GM12878 (cell line): ENCODE measurements around the gene NRDE2.
A peak's percentile ranks its signal among the peaks of the same experiment; 100 is the strongest.

Experiments used
- POLR2A ChIP-seq: IDR thresholded peaks from 2 replicates; pipeline ENCODE4 v1.6.1; 2011; ENCODE audit warnings: low read depth, mild to moderate bottlenecking, low read length
- RAD21 ChIP-seq: IDR thresholded peaks from 2 replicates; pipeline ENCODE4 v1.6.1; 2011; ENCODE audit warnings: mild to moderate bottlenecking, low read depth, low read length, moderate library complexity; ENCODE audit not compliant: insufficient read depth
- SRF ChIP-seq, 2 experiments: IDR thresholded peaks; 2 replicates each; pipeline ENCODE4 v1.6.1; 2011; ENCODE audit warnings: low read depth in 2 of 2, low read length in 2 of 2, mild to moderate bottlenecking in 1 of 2, moderate library complexity in 1 of 2
- SUZ12 ChIP-seq: fragments of 200-600 bp; sonication (generic); IDR thresholded peaks from one replicate; pipeline ENCODE4 v1.6.1; 2018; ENCODE audit warnings: antibody characterized with exemption, mild to moderate bottlenecking; ENCODE audit not compliant: unreplicated experiment
- YBX1 ChIP-seq: fragments of 450-650 bp; IDR thresholded peaks from 2 replicates; pipeline ENCODE4 v1.6.1; 2016; ENCODE audit warnings: antibody characterized with exemption
- YY1 ChIP-seq: IDR thresholded peaks from 2 replicates; pipeline ENCODE4 v1.6.1; 2011; ENCODE audit warnings: low read depth, mild to moderate bottlenecking, low read length
- ZNF274 ChIP-seq: IDR thresholded peaks from one replicate; pipeline ENCODE4 v1.8.0; 2011; ENCODE audit not compliant: insufficient read length, insufficient read depth
- TF ChIP-seq, protein P1 (sequence below), 3 experiments: IDR thresholded peaks in 2 of 3; conservative IDR thresholded peaks in 1 of 3; 2 replicates each; pipeline ENCODE4 v1.5.1; 2011; ENCODE audit warnings: low read depth in 3 of 3, low read length in 3 of 3, mild to moderate bottlenecking in 3 of 3, control low read depth in 2 of 3, moderate library complexity in 2 of 3, inconsistent platforms in 1 of 3, mixed read lengths in 1 of 3; ENCODE audit not compliant: control insufficient read depth in 2 of 3, insufficient read depth in 1 of 3; ENCODE audit errors: extremely low read depth in 1 of 3

DNA sequence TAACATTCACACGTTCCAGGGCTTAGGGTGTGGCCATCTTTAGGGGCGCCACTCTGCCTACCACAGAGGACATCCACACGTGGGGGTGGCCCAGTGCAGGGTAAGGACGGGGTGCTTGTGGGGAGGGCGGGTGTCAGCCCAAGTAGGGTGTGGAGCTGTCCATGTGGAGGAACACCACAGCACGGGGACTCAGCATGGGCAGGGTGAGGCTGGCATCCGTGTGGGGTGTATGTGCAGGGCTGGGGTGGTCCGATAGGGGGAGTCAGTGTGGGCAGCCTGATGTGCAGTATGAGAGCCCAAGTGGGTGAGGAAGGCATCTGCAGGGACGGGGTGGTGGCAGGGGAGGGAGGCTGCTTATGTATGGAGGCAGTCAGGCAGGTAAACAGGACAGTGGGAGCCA is 57.7 kb downstream of the NRDE2 start:
- no peak for TF ChIP-seq YBX1
- no peak for TF ChIP-seq SUZ12
- TF ChIP-seq ZNF274: no peak
- TF ChIP-seq RAD21: no peak
- no peak for TF ChIP-seq SRF (IDR thresholded peaks at IDR 0.05; ENCODE audit: low read depth in 2 of 2, low read length in 2 of 2)
- TF ChIP-seq, protein P1, sequence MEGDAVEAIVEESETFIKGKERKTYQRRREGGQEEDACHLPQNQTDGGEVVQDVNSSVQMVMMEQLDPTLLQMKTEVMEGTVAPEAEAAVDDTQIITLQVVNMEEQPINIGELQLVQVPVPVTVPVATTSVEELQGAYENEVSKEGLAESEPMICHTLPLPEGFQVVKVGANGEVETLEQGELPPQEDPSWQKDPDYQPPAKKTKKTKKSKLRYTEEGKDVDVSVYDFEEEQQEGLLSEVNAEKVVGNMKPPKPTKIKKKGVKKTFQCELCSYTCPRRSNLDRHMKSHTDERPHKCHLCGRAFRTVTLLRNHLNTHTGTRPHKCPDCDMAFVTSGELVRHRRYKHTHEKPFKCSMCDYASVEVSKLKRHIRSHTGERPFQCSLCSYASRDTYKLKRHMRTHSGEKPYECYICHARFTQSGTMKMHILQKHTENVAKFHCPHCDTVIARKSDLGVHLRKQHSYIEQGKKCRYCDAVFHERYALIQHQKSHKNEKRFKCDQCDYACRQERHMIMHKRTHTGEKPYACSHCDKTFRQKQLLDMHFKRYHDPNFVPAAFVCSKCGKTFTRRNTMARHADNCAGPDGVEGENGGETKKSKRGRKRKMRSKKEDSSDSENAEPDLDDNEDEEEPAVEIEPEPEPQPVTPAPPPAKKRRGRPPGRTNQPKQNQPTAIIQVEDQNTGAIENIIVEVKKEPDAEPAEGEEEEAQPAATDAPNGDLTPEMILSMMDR (IDR thresholded peaks at IDR 0.05 in 2 of 3, conservative IDR thresholded peaks at IDR 0.05 in 1 of 3; ENCODE audit: control insufficient read depth in 2 of 3, extremely low read depth in 1 of 3, insufficient read depth in 1 of 3, low read depth in 3 of 3, low read length in 3 of 3): no peak
- TF ChIP-seq POLR2A: peak; percentile 80
- TF ChIP-seq YY1: no peak
